HepG2 (cell line): ENCODE measurements around the gene GNG12. TPM values are rescaled to one million over a fixed set of nuclear protein-coding genes. Genes with fewer than 3 reads are reported as not detected.
A peak's percentile ranks its signal among the peaks of the same experiment; 100 is the strongest.

Source experiments
- ARNT ChIP-seq: fragments of 450-650 bp; IDR thresholded peaks from 2 replicates; pipeline ENCODE4 v1.6.1; 2017
- FIP1L1 ChIP-seq: fragments of 200-400 bp; formaldehyde crosslinking; IDR thresholded peaks from 2 replicates; pipeline ENCODE4 v1.6.1; 2018; ENCODE audit warnings: low read depth, mild to moderate bottlenecking, low read length, moderate library complexity, borderline replicate concordance; ENCODE audit not compliant: insufficient read depth
- FOXK2 ChIP-seq: fragments of 450-650 bp; IDR thresholded peaks from 2 replicates; pipeline ENCODE4 v1.6.1; 2016
- GMEB2 ChIP-seq: IDR thresholded peaks from 2 replicates; pipeline ENCODE4 v1.6.1; 2016; ENCODE audit warnings: missing biosample characterization, missing genetic modification reagents, low read depth
- JDP2 ChIP-seq: sonication (generic); formaldehyde crosslinking; IDR thresholded peaks from 2 replicates; pipeline ENCODE4 v1.8.1; 2022; ENCODE audit warnings: missing genetic modification reagents, borderline replicate concordance
- NPAS2 ChIP-seq: sonication (generic); formaldehyde crosslinking; IDR thresholded peaks from 2 replicates; pipeline ENCODE4 v1.8.0; 2022; ENCODE audit warnings: mild to moderate bottlenecking, missing genetic modification reagents, borderline replicate concordance
- RAD51 ChIP-seq: fragments of 450-650 bp; IDR thresholded peaks from 2 replicates; pipeline ENCODE4 v1.6.1; 2016; ENCODE audit warnings: borderline replicate concordance
- SAP130 ChIP-seq: IDR thresholded peaks from 2 replicates; pipeline ENCODE4 v1.6.1; 2016; ENCODE audit warnings: low read depth
- SIX4 ChIP-seq: sonication (generic); formaldehyde crosslinking; IDR thresholded peaks from 2 replicates; pipeline ENCODE4 v1.4.0; 2020; ENCODE audit warnings: missing genetic modification reagents
- SP5 ChIP-seq: IDR thresholded peaks from 2 replicates; pipeline ENCODE4 v1.6.1; 2016; ENCODE audit warnings: low read depth, borderline replicate concordance
- SRF ChIP-seq: IDR thresholded peaks from 2 replicates; pipeline ENCODE4 v1.6.1; 2011; ENCODE audit warnings: mild to moderate bottlenecking, low read depth, low read length, moderate library complexity
- TBX3 ChIP-seq: fragments of 450-650 bp; IDR thresholded peaks from 2 replicates; pipeline ENCODE4 v1.6.1; 2017; ENCODE audit warnings: antibody characterized with exemption, mild to moderate bottlenecking, inconsistent platforms, borderline replicate concordance
- ZNF205 ChIP-seq: IDR thresholded peaks from 2 replicates; pipeline ENCODE4 v1.6.1; 2018; ENCODE audit warnings: missing biosample characterization, missing genetic modification reagents
- ZNF224 ChIP-seq: sonication (generic); formaldehyde crosslinking; IDR thresholded peaks from 2 replicates; pipeline ENCODE4 v1.5.0; 2020; ENCODE audit warnings: mild to moderate bottlenecking, missing genetic modification reagents
- ZNF432 ChIP-seq: sonication (generic); formaldehyde crosslinking; IDR thresholded peaks from 2 replicates; pipeline ENCODE4 v1.5.0; 2020; ENCODE audit warnings: missing genetic modification reagents, mild to moderate bottlenecking, borderline replicate concordance
- ZNF550 ChIP-seq: sonication (generic); formaldehyde crosslinking; IDR thresholded peaks from 2 replicates; pipeline ENCODE4 v1.4.0; 2020; ENCODE audit warnings: mild to moderate bottlenecking, missing genetic modification reagents, borderline replicate concordance
- ZNF709 ChIP-seq: sonication (generic); formaldehyde crosslinking; IDR thresholded peaks from 2 replicates; pipeline ENCODE4 v1.5.0; 2020; ENCODE audit warnings: mild to moderate bottlenecking, missing genetic modification reagents
- ZNF781 ChIP-seq: sonication (generic); formaldehyde crosslinking; IDR thresholded peaks from 2 replicates; pipeline ENCODE4 v1.5.1; 2020; ENCODE audit warnings: borderline replicate concordance, mild to moderate bottlenecking, missing genetic modification reagents; ENCODE audit errors: not compliant biosample characterization
- polyA plus RNA-seq, 8 experiments: library from polyadenylated mRNA; depleted of rRNA in 3 of 8; stranded (reverse) in 7 of 8; unstranded in 1 of 8; fragments of >200 nt; fragmentation: Illumina TruSeq in 4 of 8; extraction: Trizol in 4 of 8; gene quantifications; 2 replicates each; pipeline versions ENCODE4 v1.2.1 to v1.2.3, GENCODE V29; 2011 to 2016; ENCODE audit warnings: low read depth in 4 of 8, missing spikeins in 1 of 8, mixed read lengths in 1 of 8; ENCODE audit not compliant: insufficient read depth in 1 of 8
- total RNA-seq, 5 experiments: library from RNA; depleted of rRNA; stranded (reverse); fragments of >200 nt; fragmentation: Illumina TruSeq; extraction: Trizol; gene quantifications; 2 replicates each; pipeline ENCODE4 v1.2.3, GENCODE V29; 2016; ENCODE audit warnings: low read depth in 1 of 5
- TF ChIP-seq, protein P1 (sequence below): IDR thresholded peaks from 2 replicates; pipeline ENCODE4 v1.6.1; 2012; ENCODE audit warnings: low read depth, low read length, improper control_type of control experiment
- TF ChIP-seq, protein P2 (sequence below): sonication (generic); formaldehyde crosslinking; IDR thresholded peaks from 2 replicates; pipeline ENCODE4 v1.5.1; 2020; ENCODE audit warnings: missing genetic modification reagents, mild to moderate bottlenecking, borderline replicate concordance
- TF ChIP-seq, protein P3 (sequence below): sonication (generic); formaldehyde crosslinking; IDR thresholded peaks from 2 replicates; pipeline ENCODE4 v1.4.0; 2020; ENCODE audit warnings: missing genetic modification reagents
- TF ChIP-seq, protein P4 (sequence below): sonication (generic); formaldehyde crosslinking; IDR thresholded peaks from 2 replicates; pipeline ENCODE4 v1.9.0; 2021; ENCODE audit warnings: missing genetic modification reagents, borderline replicate concordance

Gene GNG12
- total and polyA plus RNA-seq, 2 of the 13 experiments (the other 11 are each of a cell fraction or from before 2014, with no cell fraction given) = 0.11 TPM

GRCh38 chr1:67685067-67685557, 148.2 kb downstream of the GNG12 start, which contains the start of gene GADD45A (continued):
- TF ChIP-seq TBX3 (no peak), NPAS2 (CRISPR knock-in tag) (no peak), GMEB2 (CRISPR knock-in tag) (no peak), ZNF709 (CRISPR knock-in tag) (peak; percentile 90), SP5 (CRISPR knock-in tag) (peak; percentile 38; the same call in 1 of the 2 replicates), JDP2 (CRISPR knock-in tag) (no peak; the same call in 1 of the 2 replicates), SAP130 (CRISPR knock-in tag) (peak; percentile 90), FIP1L1 (no peak), FOXK2 (no peak), SIX4 (CRISPR knock-in tag) (peak; percentile 84; the same call in 1 of the 2 replicates), SRF (no peak), ZNF781 (CRISPR knock-in tag) (no peak), ZNF432 (CRISPR knock-in tag) (no peak), ZNF550 (CRISPR knock-in tag) (no peak), ZNF224 (CRISPR knock-in tag) (no peak), ARNT (no peak), RAD51 (no peak), ZNF205 (CRISPR knock-in tag) (peak; percentile 90)
- TF ChIP-seq, protein P1, sequence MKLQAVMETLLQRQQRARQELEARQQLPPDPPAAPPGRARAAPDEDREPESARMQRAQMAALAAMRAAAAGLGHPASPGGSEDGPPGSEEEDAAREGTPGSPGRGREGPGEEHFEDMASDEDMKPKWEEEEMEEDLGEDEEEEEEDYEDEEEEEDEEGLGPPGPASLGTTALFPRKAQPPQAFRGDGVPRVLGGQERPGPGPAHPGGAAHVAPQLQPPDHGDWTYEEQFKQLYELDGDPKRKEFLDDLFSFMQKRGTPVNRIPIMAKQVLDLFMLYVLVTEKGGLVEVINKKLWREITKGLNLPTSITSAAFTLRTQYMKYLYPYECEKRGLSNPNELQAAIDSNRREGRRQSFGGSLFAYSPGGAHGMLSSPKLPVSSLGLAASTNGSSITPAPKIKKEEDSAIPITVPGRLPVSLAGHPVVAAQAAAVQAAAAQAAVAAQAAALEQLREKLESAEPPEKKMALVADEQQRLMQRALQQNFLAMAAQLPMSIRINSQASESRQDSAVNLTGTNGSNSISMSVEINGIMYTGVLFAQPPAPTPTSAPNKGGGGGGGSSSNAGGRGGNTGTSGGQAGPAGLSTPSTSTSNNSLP = no peak
- TF ChIP-seq, protein P2, sequence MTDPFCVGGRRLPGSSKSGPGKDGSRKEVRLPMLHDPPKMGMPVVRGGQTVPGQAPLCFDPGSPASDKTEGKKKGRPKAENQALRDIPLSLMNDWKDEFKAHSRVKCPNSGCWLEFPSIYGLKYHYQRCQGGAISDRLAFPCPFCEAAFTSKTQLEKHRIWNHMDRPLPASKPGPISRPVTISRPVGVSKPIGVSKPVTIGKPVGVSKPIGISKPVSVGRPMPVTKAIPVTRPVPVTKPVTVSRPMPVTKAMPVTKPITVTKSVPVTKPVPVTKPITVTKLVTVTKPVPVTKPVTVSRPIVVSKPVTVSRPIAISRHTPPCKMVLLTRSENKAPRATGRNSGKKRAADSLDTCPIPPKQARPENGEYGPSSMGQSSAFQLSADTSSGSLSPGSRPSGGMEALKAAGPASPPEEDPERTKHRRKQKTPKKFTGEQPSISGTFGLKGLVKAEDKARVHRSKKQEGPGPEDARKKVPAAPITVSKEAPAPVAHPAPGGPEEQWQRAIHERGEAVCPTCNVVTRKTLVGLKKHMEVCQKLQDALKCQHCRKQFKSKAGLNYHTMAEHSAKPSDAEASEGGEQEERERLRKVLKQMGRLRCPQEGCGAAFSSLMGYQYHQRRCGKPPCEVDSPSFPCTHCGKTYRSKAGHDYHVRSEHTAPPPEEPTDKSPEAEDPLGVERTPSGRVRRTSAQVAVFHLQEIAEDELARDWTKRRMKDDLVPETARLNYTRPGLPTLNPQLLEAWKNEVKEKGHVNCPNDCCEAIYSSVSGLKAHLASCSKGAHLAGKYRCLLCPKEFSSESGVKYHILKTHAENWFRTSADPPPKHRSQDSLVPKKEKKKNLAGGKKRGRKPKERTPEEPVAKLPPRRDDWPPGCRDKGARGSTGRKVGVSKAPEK (CRISPR knock-in tag) = no peak
- TF ChIP-seq, protein P3, sequence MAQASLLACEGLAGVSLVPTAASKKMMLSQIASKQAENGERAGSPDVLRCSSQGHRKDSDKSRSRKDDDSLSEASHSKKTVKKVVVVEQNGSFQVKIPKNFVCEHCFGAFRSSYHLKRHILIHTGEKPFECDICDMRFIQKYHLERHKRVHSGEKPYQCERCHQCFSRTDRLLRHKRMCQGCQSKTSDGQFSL (CRISPR knock-in tag) = no peak
- TF ChIP-seq, protein P4, sequence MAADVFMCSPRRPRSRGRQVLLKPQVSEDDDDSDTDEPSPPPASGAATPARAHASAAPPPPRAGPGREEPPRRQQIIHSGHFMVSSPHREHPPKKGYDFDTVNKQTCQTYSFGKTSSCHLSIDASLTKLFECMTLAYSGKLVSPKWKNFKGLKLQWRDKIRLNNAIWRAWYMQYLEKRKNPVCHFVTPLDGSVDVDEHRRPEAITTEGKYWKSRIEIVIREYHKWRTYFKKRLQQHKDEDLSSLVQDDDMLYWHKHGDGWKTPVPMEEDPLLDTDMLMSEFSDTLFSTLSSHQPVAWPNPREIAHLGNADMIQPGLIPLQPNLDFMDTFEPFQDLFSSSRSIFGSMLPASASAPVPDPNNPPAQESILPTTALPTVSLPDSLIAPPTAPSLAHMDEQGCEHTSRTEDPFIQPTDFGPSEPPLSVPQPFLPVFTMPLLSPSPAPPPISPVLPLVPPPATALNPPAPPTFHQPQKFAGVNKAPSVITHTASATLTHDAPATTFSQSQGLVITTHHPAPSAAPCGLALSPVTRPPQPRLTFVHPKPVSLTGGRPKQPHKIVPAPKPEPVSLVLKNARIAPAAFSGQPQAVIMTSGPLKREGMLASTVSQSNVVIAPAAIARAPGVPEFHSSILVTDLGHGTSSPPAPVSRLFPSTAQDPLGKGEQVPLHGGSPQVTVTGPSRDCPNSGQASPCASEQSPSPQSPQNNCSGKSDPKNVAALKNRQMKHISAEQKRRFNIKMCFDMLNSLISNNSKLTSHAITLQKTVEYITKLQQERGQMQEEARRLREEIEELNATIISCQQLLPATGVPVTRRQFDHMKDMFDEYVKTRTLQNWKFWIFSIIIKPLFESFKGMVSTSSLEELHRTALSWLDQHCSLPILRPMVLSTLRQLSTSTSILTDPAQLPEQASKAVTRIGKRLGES (CRISPR knock-in tag) = no peak; the same call in 1 of the 2 replicates
